GM12878 (cell line): Measurements from ENCODE around the gene RTP5. TPM values are rescaled to one million over a fixed set of nuclear protein-coding genes. Genes with fewer than 3 reads are reported as not detected.

ENCODE experiments used
- ATAC-seq: fragments of 200-7000 bp; cut with Tn5 transposase; 3 replicates; pipeline ENCODE4 v1.9.1; 2020; ENCODE audit warnings: mild to moderate bottlenecking, moderate library complexity
- BruUV-seq: library from RNA; stranded (reverse); fragments of 400-500 nt; replicated peaks from 2 replicates; lab custom pipeline; 2021; lab: Mats Ljungman, UMichigan
- CTCF ChIA-PET: fragments of 300-600 bp; sonication (Branson Sonifier 250); formaldehyde crosslinking; extraction: SDS; loops from one replicate; lab custom pipeline; 2021; ENCODE audit warnings: inconsistent platforms; lab: Yijun Ruan, JAX
- POLR2A ChIA-PET: fragments of 350-600 bp; formaldehyde crosslinking; extraction: SDS; loops from one replicate; lab custom pipeline; 2021; ENCODE audit warnings: inconsistent platforms; lab: Charles Lee
- RAD21 ChIA-PET: fragments of 300-600 bp; sonication (Branson Sonifier 250); formaldehyde crosslinking; loops from one replicate; lab custom pipeline; 2023; ENCODE audit warnings: antibody characterized with exemption; ENCODE audit not compliant: unreplicated experiment; lab: Charles Lee
- SMC1A ChIA-PET: fragments of 300-600 bp; sonication (Branson Sonifier 250); formaldehyde crosslinking; loops from one replicate; lab custom pipeline; 2023; ENCODE audit not compliant: unreplicated experiment, uncharacterized antibody; lab: Charles Lee
- DNase-seq: peaks from one replicate; pipeline ENCODE4 v3.0.0-alpha.2; 2011; ENCODE audit warnings: low read depth, low spot score
- FAIRE-seq: peaks from 3 replicates; lab custom pipeline; 2011; peaks lifted over from hg19 to GRCh38; lab: Jason Lieb, UNC
- H2AFZ ChIP-seq: 2 replicates; pipeline ENCODE4 v1.6.0; 2011; ENCODE audit warnings: low read depth, low read length, control low read depth; ENCODE audit not compliant: control insufficient read depth
- H3K27ac ChIP-seq: 2 replicates; pipeline ENCODE4 v1.5.1; 2011; ENCODE audit warnings: control low read depth; ENCODE audit not compliant: control insufficient read depth, insufficient read depth
- H3K27me3 ChIP-seq, 2 experiments: replicated peaks in 1 of 2; 2 replicates each; pipeline versions ENCODE4 v1.6.0 to v1.6.1; 2011; ENCODE audit warnings: low read length in 1 of 2; ENCODE audit not compliant: control insufficient read depth in 2 of 2, insufficient read depth in 2 of 2
- H3K36me3 ChIP-seq, 2 experiments: 2 replicates each; pipeline ENCODE4 v1.5.1; 2011; ENCODE audit warnings: low read length in 1 of 2; ENCODE audit not compliant: control insufficient read depth in 2 of 2, insufficient read depth in 2 of 2
- H3K4me1 ChIP-seq: 2 replicates; pipeline ENCODE4 v1.6.1; 2011; ENCODE audit warnings: mild to moderate bottlenecking, low read length, moderate library complexity, mixed read lengths; ENCODE audit not compliant: control insufficient read depth, insufficient read depth
- H3K4me2 ChIP-seq: 2 replicates; pipeline ENCODE4 v1.6.0; 2011; ENCODE audit warnings: control low read depth; ENCODE audit not compliant: control insufficient read depth, insufficient read depth
- H3K4me3 ChIP-seq: fragments of 200-600 bp; sonication (generic); 2 replicates; pipeline ENCODE4 v1.5.1; 2016
- H3K79me2 ChIP-seq: 2 replicates; pipeline ENCODE4 v1.6.0; 2011; ENCODE audit warnings: low read length; ENCODE audit not compliant: control insufficient read depth, insufficient read depth
- H3K9ac ChIP-seq: 2 replicates; pipeline ENCODE4 v1.8.0; 2011; ENCODE audit warnings: low read length, control low read depth, mixed read lengths; ENCODE audit not compliant: control insufficient read depth, insufficient read depth
- H3K9me3 ChIP-seq: replicated peaks from 3 replicates; pipeline ENCODE4 v1.5.1; 2011; ENCODE audit warnings: mild to moderate bottlenecking, low read length; ENCODE audit not compliant: control insufficient read depth, insufficient read depth
- H4K20me1 ChIP-seq: 2 replicates; pipeline ENCODE4 v1.6.0; 2011; ENCODE audit not compliant: control insufficient read depth, insufficient read depth
- CHD2 ChIP-seq: IDR thresholded peaks from 2 replicates; pipeline ENCODE4 v1.6.1; 2011; ENCODE audit warnings: low read depth, low read length, improper control_type of control experiment, borderline replicate concordance
- FOXK2 ChIP-seq: fragments of 450-650 bp; IDR thresholded peaks from 2 replicates; pipeline ENCODE4 v1.6.1; 2017; ENCODE audit warnings: mild to moderate bottlenecking, moderate library complexity
- MYB ChIP-seq: fragments of 150-350 bp; IDR thresholded peaks from 2 replicates; pipeline ENCODE4 v1.6.1; 2014; ENCODE audit warnings: mild to moderate bottlenecking, low read depth, low read length, borderline replicate concordance
- PKNOX1 ChIP-seq: fragments of 450-650 bp; IDR thresholded peaks from 2 replicates; pipeline ENCODE4 v1.6.1; 2016; ENCODE audit warnings: mild to moderate bottlenecking
- PML ChIP-seq: IDR thresholded peaks from 2 replicates; pipeline ENCODE4 v1.6.1; 2012; ENCODE audit warnings: low read length, inconsistent platforms
- REST ChIP-seq: IDR thresholded peaks from 2 replicates; pipeline ENCODE4 v1.6.1; 2012; ENCODE audit warnings: mild to moderate bottlenecking, low read depth, low read length
- SMARCA5 ChIP-seq: fragments of 450-650 bp; IDR thresholded peaks from 2 replicates; pipeline ENCODE4 v1.6.1; 2017; ENCODE audit warnings: mild to moderate bottlenecking
- TCF12 ChIP-seq: IDR thresholded peaks from 2 replicates; pipeline ENCODE4 v1.6.1; 2011; ENCODE audit warnings: low read depth, mild to moderate bottlenecking, low read length
- WGBS: methylation state at CpG from one replicate; pipeline ENCODE4 v1.1.6; 2016; ENCODE audit warnings: low lambda C conversion rate; ENCODE audit not compliant: insufficient replicate concordance, insufficient coverage; ENCODE audit errors: missing lambda C conversion rate; 5-methylcytosine and 5-hydroxymethylcytosine counted together
- in situ Hi-C: fragments of 300-500 bp; cut with MboI; formaldehyde crosslinking; loops from 9 replicates; pipeline ENCODE4 v1.14.3; 2018; ENCODE audit warnings: mixed read lengths
- intact Hi-C: fragments of 100-400 bp; cut with micrococcal nuclease; formaldehyde crosslinking; loops from one replicate; pipeline ENCODE4 v1.14.2; 2022; ENCODE audit not compliant: unreplicated experiment
- polyA plus RNA-seq, 11 experiments: library from polyadenylated mRNA; depleted of rRNA in 4 of 11; unstranded in 6 of 11; stranded (reverse) in 5 of 11; fragments of >200 nt; fragmentation: Nextera tagmentation in 4 of 11; fragmentation: Illumina TruSeq in 1 of 11; extraction: Ambion mirVana in 4 of 11; extraction: Trizol in 1 of 11; gene quantifications; 1 replicate in 1 of 11; 2 replicates in 10 of 11; pipeline versions ENCODE4 v1.2.1 to v1.2.3, GENCODE V29; 2011 to 2016; ENCODE audit warnings: inconsistent platforms in 2 of 11, missing spikeins in 2 of 11, low read depth in 1 of 11
- total RNA-seq, 4 experiments: library from RNA; depleted of rRNA in 3 of 4; stranded (reverse); fragments of >200 nt in 3 of 4; fragmentation: Illumina TruSeq in 1 of 4; extraction: Trizol in 1 of 4; gene quantifications; 2 replicates each; pipeline versions ENCODE4 v1.2.1 to v1.2.3, GENCODE V29; 2013 to 2021

RTP5 gene
- total and polyA plus RNA-seq, 10 of the 15 experiments (the other 5 are each of a cell fraction or from before 2014, with no cell fraction given) = 0.05 TPM; not detected in 9

- Histone ChIP-seq H2AFZ (no peak overlapping the region), H3K27ac (no peak overlapping the region), H3K9me3 (no peaks in the 10 kb centered on the region; the same call in 1 of the 3 replicates), H4K20me1 (no peaks in the 10 kb centered on the region), H3K4me1 (no peaks in the 10 kb centered on the region), H3K79me2 (no peaks in the 10 kb centered on the region), H3K36me3 (no peaks in the 10 kb centered on the region), H3K4me3 (no peak overlapping the region), H3K9ac (no peak overlapping the region), H3K27me3 (no peaks in the 10 kb centered on the region), H3K4me2 (no peak overlapping the region)
- no peak for ATAC-seq
- WGBS = 71% methylated on average over 22 of the region's 54 CpGs
- RAD21 ChIA-PET = no interaction called here
- no peak for TF ChIP-seq SMARCA5
- TF ChIP-seq FOXK2 = no peak
- no peak for TF ChIP-seq REST
- TF ChIP-seq CHD2 = no peak
- no peak for TF ChIP-seq PML
- TF ChIP-seq MYB = no peak
- no peak for TF ChIP-seq TCF12
- TF ChIP-seq PKNOX1 = no peak
- no TSS peak for BruUV-seq
- no peak for FAIRE-seq
- in situ Hi-C loops = loop anchor here (10.0 kb wide), 1 partner anchor 358 kb away; no protein-coding TSS in a partner anchor
- intact Hi-C loops = no loop called here
- no peak for DNase-seq
- CTCF ChIA-PET = no interaction called here
- SMC1A ChIA-PET = interaction anchor here (0.6 kb wide), 1 partner anchor 85 kb away, joined by 3 read pairs; no protein-coding TSS in a partner anchor
- POLR2A ChIA-PET = interaction anchor here (0.7 kb wide), 1 partner anchor 9 kb away, joined by 3 read pairs; no protein-coding TSS in a partner anchor
Observed at GRCh38 chr2:241873081-241873802, 3.7 kb downstream of the RTP5 start.
